GM12801 (cell line): ENCODE results near the gene BCS1L.

ENCODE experiments used
- CTCF ChIP-seq: IDR thresholded peaks from one replicate; pipeline ENCODE4 v1.5.1; 2011; ENCODE audit warnings: control low read depth; ENCODE audit not compliant: insufficient read length; ENCODE audit errors: extremely low read depth

BCS1L gene

GRCh38 chr2:218644721-218645120, 14.8 kb upstream of the BCS1L start:
- no peak for TF ChIP-seq CTCF

GRCh38 chr2:218645126-218645525, 14.4 kb upstream of the BCS1L start:
- no peak for TF ChIP-seq CTCF

GRCh38 chr2:218648088-218648786, 11.2 kb upstream of the BCS1L start:
- TF ChIP-seq CTCF = no peak

- TF ChIP-seq CTCF = no peak
Observed at GRCh38 chr2:218648787-218649100, 10.7 kb upstream of the BCS1L start.

- no peak for TF ChIP-seq CTCF
Observed at GRCh38 chr2:218655751-218656150, 3.7 kb upstream of the BCS1L start.

- TF ChIP-seq CTCF = no peak
Observed at GRCh38 chr2:218658671-218659257, 719 bp upstream of the BCS1L start.

- no peak for TF ChIP-seq CTCF
Observed at GRCh38 chr2:218659988-218660358, 490 bp downstream of the BCS1L start.
